ENCODE data around the gene FAM13A. TPM values are rescaled to one million over a fixed set of nuclear protein-coding genes. Genes with fewer than 3 reads are reported as not detected.

FAM13A gene
- total RNA-seq, 2 experiments from 2014 or later = 2.4 to 3.2 TPM

- H3K4me3 Mint-ChIP-seq = no peak overlapping the region
- H3K36me3 Mint-ChIP-seq = no peaks in the 10 kb centered on the region
- peaks cover 11% of the 10 kb centered on the region for H3K4me1 Mint-ChIP-seq
- H3K27ac Mint-ChIP-seq = no peak overlapping the region
- H3K27me3 Mint-ChIP-seq = no peaks in the 10 kb centered on the region
- no peaks in the 10 kb centered on the region for H3K9me3 Mint-ChIP-seq
- no peak for DNase-seq
These were observed 235.5 kb downstream of the FAM13A start for GRCh38 chr4:88821522-88821921.

- Mint-ChIP-seq H3K4me1 (peaks cover 11% of the 10 kb centered on the region), H3K27ac (no peak overlapping the region), H3K9me3 (no peaks in the 10 kb centered on the region), H3K36me3 (no peaks in the 10 kb centered on the region), H3K4me3 (no peak overlapping the region), H3K27me3 (no peaks in the 10 kb centered on the region)
- DNase-seq = no peak
These were observed 236.1 kb downstream of the FAM13A start for GRCh38 chr4:88820698-88821415.

GRCh38 chr4:88819818-88820697 lies 236.9 kb downstream of the FAM13A start:
- Mint-ChIP-seq H3K9me3 (no peaks in the 10 kb centered on the region), H3K36me3 (no peaks in the 10 kb centered on the region), H3K27me3 (peaks cover 3% of the 10 kb centered on the region), H3K4me3 (no peak overlapping the region), H3K27ac (no peak overlapping the region), H3K4me1 (peaks cover 11% of the 10 kb centered on the region)
- DNase-seq = no peak

- Mint-ChIP-seq H3K27ac (no peak overlapping the region), H3K4me3 (no peak overlapping the region), H3K27me3 (peaks cover 4% of the 10 kb centered on the region), H3K4me1 (peaks cover 11% of the 10 kb centered on the region), H3K36me3 (no peaks in the 10 kb centered on the region), H3K9me3 (no peaks in the 10 kb centered on the region)
- DNase-seq = peak; percentile 11
These were observed 238.1 kb downstream of the FAM13A start for GRCh38 chr4:88818631-88819470.

- H3K27me3 Mint-ChIP-seq = peaks cover 4% of the 10 kb centered on the region
- peaks cover 3% of the 10 kb centered on the region for H3K4me1 Mint-ChIP-seq
- H3K9me3 Mint-ChIP-seq = no peaks in the 10 kb centered on the region
- H3K27ac Mint-ChIP-seq = no peak overlapping the region
- H3K4me3 Mint-ChIP-seq = no peak overlapping the region
- no peak for DNase-seq
- no peaks in the 10 kb centered on the region for H3K36me3 Mint-ChIP-seq
These were observed 239.2 kb downstream of the FAM13A start for GRCh38 chr4:88817740-88818139.

GRCh38 chr4:88816360-88816759 lies 240.6 kb downstream of the FAM13A start:
- no peaks in the 10 kb centered on the region for H3K9me3 Mint-ChIP-seq
- peaks cover 4% of the 10 kb centered on the region for H3K27me3 Mint-ChIP-seq
- no peak for DNase-seq
- H3K4me3 Mint-ChIP-seq = no peak overlapping the region
- no peaks in the 10 kb centered on the region for H3K36me3 Mint-ChIP-seq
- H3K27ac Mint-ChIP-seq = no peak overlapping the region
- H3K4me1 Mint-ChIP-seq = peaks cover 3% of the 10 kb centered on the region

- no peak for DNase-seq
- Mint-ChIP-seq H3K36me3 (no peaks in the 10 kb centered on the region), H3K4me1 (peaks cover under 1% of the 10 kb centered on the region), H3K27ac (no peak overlapping the region), H3K9me3 (no peaks in the 10 kb centered on the region), H3K27me3 (peaks cover 4% of the 10 kb centered on the region), H3K4me3 (no peak overlapping the region)
These were observed 242.9 kb downstream of the FAM13A start for GRCh38 chr4:88814043-88814617.

GRCh38 chr4:88813013-88813412 lies 244.0 kb downstream of the FAM13A start:
- no peaks in the 10 kb centered on the region for H3K9me3 Mint-ChIP-seq
- H3K36me3 Mint-ChIP-seq = no peaks in the 10 kb centered on the region
- H3K27ac Mint-ChIP-seq = no peak overlapping the region
- no peaks in the 10 kb centered on the region for H3K4me1 Mint-ChIP-seq
- H3K27me3 Mint-ChIP-seq = peaks cover 4% of the 10 kb centered on the region
- no peak overlapping the region for H3K4me3 Mint-ChIP-seq
- DNase-seq = no peak

- H3K9me3 Mint-ChIP-seq = no peaks in the 10 kb centered on the region
- H3K27me3 Mint-ChIP-seq = peaks cover 4% of the 10 kb centered on the region
- H3K27ac Mint-ChIP-seq = no peak overlapping the region
- H3K36me3 Mint-ChIP-seq = no peaks in the 10 kb centered on the region
- H3K4me3 Mint-ChIP-seq = no peak overlapping the region
- no peaks in the 10 kb centered on the region for H3K4me1 Mint-ChIP-seq
- DNase-seq = no peak
These were observed 244.6 kb downstream of the FAM13A start for GRCh38 chr4:88812420-88812819.

GRCh38 chr4:88811904-88812303 lies 245.1 kb downstream of the FAM13A start:
- no peak for DNase-seq
- H3K4me3 Mint-ChIP-seq = no peak overlapping the region
- H3K4me1 Mint-ChIP-seq = no peaks in the 10 kb centered on the region
- H3K27ac Mint-ChIP-seq = no peak overlapping the region
- peaks cover 4% of the 10 kb centered on the region for H3K27me3 Mint-ChIP-seq
- H3K9me3 Mint-ChIP-seq = no peaks in the 10 kb centered on the region
- H3K36me3 Mint-ChIP-seq = no peaks in the 10 kb centered on the region

- Mint-ChIP-seq H3K4me1 (no peaks in the 10 kb centered on the region), H3K36me3 (no peaks in the 10 kb centered on the region), H3K4me3 (no peak overlapping the region), H3K9me3 (no peaks in the 10 kb centered on the region), H3K27ac (no peak overlapping the region), H3K27me3 (peaks cover 3% of the 10 kb centered on the region)
- no peak for DNase-seq
These were observed 246.7 kb downstream of the FAM13A start for GRCh38 chr4:88810325-88810724.

- H3K4me3 Mint-ChIP-seq = no peak overlapping the region
- DNase-seq = no peak
- H3K9me3 Mint-ChIP-seq = no peaks in the 10 kb centered on the region
- no peaks in the 10 kb centered on the region for H3K36me3 Mint-ChIP-seq
- H3K27ac Mint-ChIP-seq = no peak overlapping the region
- H3K27me3 Mint-ChIP-seq = no peaks in the 10 kb centered on the region
- H3K4me1 Mint-ChIP-seq = peaks cover 2% of the 10 kb centered on the region
These were observed 247.3 kb downstream of the FAM13A start for GRCh38 chr4:88809576-88810219.

- H3K36me3 Mint-ChIP-seq = no peaks in the 10 kb centered on the region
- H3K4me3 Mint-ChIP-seq = no peak overlapping the region
- no peaks in the 10 kb centered on the region for H3K27me3 Mint-ChIP-seq
- no peak overlapping the region for H3K27ac Mint-ChIP-seq
- H3K4me1 Mint-ChIP-seq = peaks cover 6% of the 10 kb centered on the region
- no peak for DNase-seq
- no peaks in the 10 kb centered on the region for H3K9me3 Mint-ChIP-seq
These were observed 247.9 kb downstream of the FAM13A start for GRCh38 chr4:88809101-88809500.

GRCh38 chr4:88807499-88807898 lies 249.5 kb downstream of the FAM13A start:
- Mint-ChIP-seq H3K9me3 (no peaks in the 10 kb centered on the region), H3K4me1 (peaks cover 10% of the 10 kb centered on the region), H3K27me3 (no peaks in the 10 kb centered on the region), H3K4me3 (no peak overlapping the region), H3K27ac (no peak overlapping the region), H3K36me3 (no peaks in the 10 kb centered on the region)
- DNase-seq = no peak

All from activated naive CD8-positive, alpha-beta T cell treated with anti-CD3 and anti-CD28 coated beads for 36 hours (primary cell).